GM19043 (cell line): ENCODE measurements around the gene OS9.
"Not testable (repeated sequence)": the region's sequence is repeated elsewhere in the genome, so short reads cannot be mapped to it uniquely, and the experiment has no call there.

Experiments
- ATAC-seq: cut with Tn5 transposase; IDR thresholded peaks from one replicate; pipeline ENCODE4 v1.9.1; 2021; ENCODE audit warnings: low read depth; ENCODE audit not compliant: unreplicated experiment

Gene OS9

GRCh38 chr12:57693659-57694458 is at the start of gene OS9:
OS9 (plus strand) TSS chr12:57694132; CDS start chr12:57694162, 30 bp downstream.
- ATAC-seq: peak; percentile 95

GRCh38 chr12:57645990-57646658 is 47.8 kb upstream of the OS9 start:
- not testable (repeated sequence) for ATAC-seq

GRCh38 chr12:57646659-57647049 is 47.3 kb upstream of the OS9 start:
- not testable (repeated sequence) for ATAC-seq

GRCh38 chr12:57654042-57654441 is 39.9 kb upstream of the OS9 start:
- no peak for ATAC-seq

GRCh38 chr12:57655541-57656240 is 38.2 kb upstream of the OS9 start:
- no peak for ATAC-seq

GRCh38 chr12:57656408-57656807 is 37.5 kb upstream of the OS9 start:
- not testable (repeated sequence) for ATAC-seq

- no peak for ATAC-seq
Observed at GRCh38 chr12:57657744-57658143, 36.2 kb upstream of the OS9 start.

GRCh38 chr12:57658890-57659289 is 35.0 kb upstream of the OS9 start:
- ATAC-seq: no peak

- ATAC-seq: no peak
Observed at GRCh38 chr12:57661376-57661775, 32.6 kb upstream of the OS9 start.

- ATAC-seq: not testable (repeated sequence)
Observed at GRCh38 chr12:57665066-57665820, 28.7 kb upstream of the OS9 start.

GRCh38 chr12:57666897-57667296 is 27.0 kb upstream of the OS9 start:
- ATAC-seq: no peak

GRCh38 chr12:57669691-57670090 is 24.2 kb upstream of the OS9 start:
- ATAC-seq: not testable (repeated sequence)

- not testable (repeated sequence) for ATAC-seq
Observed at GRCh38 chr12:57671811-57672210, 22.1 kb upstream of the OS9 start.

- no peak for ATAC-seq
Observed at GRCh38 chr12:57672801-57673200, 21.1 kb upstream of the OS9 start.

- no peak for ATAC-seq
Observed at GRCh38 chr12:57674691-57675090, 19.2 kb upstream of the OS9 start.

- not testable (repeated sequence) for ATAC-seq
Observed at GRCh38 chr12:57677947-57678346, 16.0 kb upstream of the OS9 start.

GRCh38 chr12:57679697-57680096 is 14.2 kb upstream of the OS9 start:
- ATAC-seq: no peak

GRCh38 chr12:57687862-57688261 is 6.1 kb upstream of the OS9 start:
- no peak for ATAC-seq

- ATAC-seq: no peak
Observed at GRCh38 chr12:57688931-57689330, 5.0 kb upstream of the OS9 start.

GRCh38 chr12:57692500-57692899 is 1.4 kb upstream of the OS9 start:
- no peak for ATAC-seq

GRCh38 chr12:57693317-57693658 is 644 bp upstream of the OS9 start:
- no peak for ATAC-seq
